Non-pigmented ciliary epithelial cell (primary cell): Measurements from ENCODE around the gene IL17D.

Source experiments
- DNase-seq: peaks from one replicate; pipeline ENCODE4 v3.0.0-alpha.2; 2010; ENCODE audit warnings: low read depth

IL17D gene

GRCh38 chr13:20691616-20692015 is 11.9 kb upstream of the IL17D start:
- no peak for DNase-seq

- DNase-seq: no peak
Measured at GRCh38 chr13:20696073-20696472, 7.4 kb upstream of the IL17D start.

DNA sequence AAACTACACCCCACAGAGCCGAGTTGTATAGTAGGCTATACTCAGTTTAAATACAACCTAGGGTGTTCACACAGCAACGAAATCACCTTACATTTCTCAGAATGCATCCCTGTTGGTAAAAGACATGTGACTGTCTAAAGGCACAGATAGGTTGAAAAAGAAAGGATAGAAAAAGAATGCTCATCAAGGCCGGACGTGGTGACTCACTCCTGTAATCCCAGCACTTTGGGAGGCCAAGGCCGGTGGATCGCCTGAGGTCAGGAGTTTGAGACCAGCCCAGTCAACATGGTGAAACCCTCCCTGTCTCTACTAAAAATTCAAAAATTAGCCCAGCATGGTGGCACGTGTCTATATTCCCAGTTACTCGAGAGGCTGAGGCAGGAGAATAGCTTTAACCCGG is 3.8 kb upstream of the IL17D start:
- DNase-seq: no peak

DNA sequence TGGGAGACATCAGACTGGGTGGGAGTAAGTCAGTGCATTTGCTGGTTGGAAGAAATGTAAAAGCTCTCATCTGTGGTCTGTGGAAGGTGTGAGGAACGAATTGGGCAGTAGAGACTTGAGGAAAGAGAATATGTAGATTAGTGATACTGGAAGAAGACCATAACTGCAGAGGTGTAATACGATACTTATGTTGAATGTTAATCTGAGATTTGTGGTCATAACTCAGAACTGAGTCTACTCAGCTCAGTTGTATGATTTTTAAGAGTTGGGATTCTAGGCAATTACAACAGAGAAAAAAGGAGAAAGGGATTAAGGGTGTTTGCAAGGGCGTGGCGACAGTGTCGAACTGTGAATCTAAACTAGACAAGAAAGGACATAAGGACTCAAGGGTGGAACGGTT is 3.2 kb upstream of the IL17D start:
- no peak for DNase-seq

DNA sequence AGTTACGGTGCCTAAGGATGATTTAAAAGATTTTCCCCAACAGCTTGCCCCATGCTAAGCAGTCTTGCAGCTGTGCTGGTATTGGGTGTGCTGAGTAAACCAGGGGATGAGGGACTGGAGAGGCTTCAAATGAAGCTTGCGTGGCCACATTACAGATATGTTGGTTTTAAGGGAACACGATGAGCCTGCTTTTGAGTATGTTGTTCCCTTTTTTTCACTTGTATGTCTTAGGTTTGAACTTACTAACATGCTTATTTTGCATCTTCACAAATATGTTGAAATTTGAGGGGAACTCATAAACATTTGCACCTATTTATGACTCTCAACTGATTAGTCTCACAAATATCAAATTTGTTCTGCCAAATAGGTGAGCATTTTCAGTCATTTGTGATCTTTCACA is 2.0 kb upstream of the IL17D start:
- DNase-seq: no peak

- DNase-seq: no peak
Measured at GRCh38 chr13:20702530-20702914, 977 bp upstream of the IL17D start.

DNA sequence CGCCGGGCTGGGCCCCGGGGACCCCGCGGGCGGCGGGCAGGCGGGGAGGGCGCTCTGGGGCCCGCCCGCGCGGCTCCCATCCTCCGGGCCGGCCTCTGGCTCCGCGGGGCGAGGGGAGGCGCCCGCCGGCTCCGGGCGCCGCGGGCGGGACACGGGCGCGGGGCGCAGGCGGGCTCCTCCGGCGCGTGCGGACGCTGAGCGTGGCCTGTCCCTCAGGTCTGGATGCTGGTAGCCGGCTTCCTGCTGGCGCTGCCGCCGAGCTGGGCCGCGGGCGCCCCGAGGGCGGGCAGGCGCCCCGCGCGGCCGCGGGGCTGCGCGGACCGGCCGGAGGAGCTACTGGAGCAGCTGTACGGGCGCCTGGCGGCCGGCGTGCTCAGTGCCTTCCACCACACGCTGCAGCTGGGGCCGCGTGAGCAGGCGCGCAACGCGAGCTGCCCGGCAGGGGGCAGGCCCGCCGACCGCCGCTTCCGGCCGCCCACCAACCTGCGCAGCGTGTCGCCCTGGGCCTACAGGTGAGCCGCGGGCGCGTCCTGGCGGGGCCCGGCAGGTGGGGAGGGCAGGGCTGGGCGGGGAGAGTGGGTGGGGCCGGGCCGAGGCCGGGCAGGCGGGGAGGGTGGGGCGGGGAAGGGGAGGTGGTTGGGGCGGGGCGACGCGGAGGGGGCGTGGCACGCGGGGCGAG is 420 bp downstream of the IL17D start:
- DNase-seq: no peak

DNA sequence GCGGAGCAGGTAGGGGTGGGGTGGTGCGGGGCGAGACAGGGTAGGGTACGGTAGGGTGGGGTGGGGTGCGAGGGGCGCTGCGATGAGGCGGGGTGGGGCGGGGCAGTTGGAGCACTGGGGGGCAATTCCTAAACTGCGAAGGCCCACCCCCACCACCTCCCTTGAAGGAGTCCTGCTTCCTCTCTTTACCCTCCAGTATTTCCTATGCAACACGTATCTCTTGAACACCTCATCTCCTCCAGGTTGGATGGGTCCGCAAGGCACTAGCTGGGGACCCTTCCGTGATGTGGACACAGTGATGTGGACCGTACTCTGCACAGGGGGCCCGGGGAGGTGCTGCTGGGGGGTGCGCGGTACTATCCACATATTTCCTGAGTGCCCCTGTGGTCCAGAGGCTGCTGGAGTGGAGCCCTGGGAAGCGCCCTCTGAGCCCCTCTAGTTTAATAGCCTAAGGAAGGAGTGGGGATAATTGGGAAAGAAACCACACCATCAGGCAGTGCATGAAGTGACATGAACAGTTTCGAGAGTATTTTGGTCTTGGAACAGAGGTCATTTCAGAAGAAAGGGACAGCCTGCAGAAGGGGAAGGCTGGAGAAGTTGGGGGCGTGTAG is 1.1 kb downstream of the IL17D start:
- DNase-seq: no peak

- DNase-seq: no peak
Measured at GRCh38 chr13:20706661-20707060, 3.2 kb downstream of the IL17D start.

DNA sequence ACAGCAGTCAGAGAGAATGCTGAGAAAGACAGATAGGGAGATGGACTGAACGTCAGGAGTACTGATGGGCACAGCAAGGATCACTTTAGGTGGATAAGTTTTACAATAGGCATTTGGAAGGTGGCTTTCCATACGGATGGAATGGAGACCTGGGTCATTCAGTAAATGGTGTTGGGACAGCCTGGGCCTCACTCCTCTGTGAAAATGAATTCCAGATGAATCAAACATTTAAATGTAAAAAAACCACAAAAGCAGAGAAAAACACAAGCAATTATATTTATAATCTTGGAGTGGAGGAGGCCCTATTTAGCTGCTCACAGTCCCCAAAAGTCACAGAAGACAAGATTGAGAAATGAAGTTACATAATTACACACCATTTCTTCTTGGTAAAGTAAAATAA is 4.7 kb downstream of the IL17D start:
- no peak for DNase-seq

- DNase-seq: no peak
Measured at GRCh38 chr13:20709369-20709768, 5.9 kb downstream of the IL17D start.

DNA sequence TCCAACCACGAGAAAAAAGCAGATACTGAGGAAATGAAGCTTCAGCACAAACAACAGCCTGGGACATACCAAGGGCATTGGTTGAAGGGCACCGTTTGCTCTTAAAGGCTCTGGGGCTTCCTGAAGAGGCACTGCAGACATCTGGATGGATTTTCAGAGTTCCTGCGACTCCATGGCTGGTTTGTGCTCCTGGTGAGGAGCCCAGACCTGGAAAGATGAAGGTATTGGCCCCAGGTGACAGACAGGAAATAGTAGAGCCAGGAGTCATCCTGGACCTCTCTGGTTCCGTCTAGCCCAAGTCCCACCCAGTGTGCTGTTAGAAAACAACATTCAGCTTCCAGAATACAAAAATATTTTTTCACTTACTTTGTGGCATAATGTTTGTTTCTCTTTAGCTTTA is 6.3 kb downstream of the IL17D start:
- no peak for DNase-seq

DNA sequence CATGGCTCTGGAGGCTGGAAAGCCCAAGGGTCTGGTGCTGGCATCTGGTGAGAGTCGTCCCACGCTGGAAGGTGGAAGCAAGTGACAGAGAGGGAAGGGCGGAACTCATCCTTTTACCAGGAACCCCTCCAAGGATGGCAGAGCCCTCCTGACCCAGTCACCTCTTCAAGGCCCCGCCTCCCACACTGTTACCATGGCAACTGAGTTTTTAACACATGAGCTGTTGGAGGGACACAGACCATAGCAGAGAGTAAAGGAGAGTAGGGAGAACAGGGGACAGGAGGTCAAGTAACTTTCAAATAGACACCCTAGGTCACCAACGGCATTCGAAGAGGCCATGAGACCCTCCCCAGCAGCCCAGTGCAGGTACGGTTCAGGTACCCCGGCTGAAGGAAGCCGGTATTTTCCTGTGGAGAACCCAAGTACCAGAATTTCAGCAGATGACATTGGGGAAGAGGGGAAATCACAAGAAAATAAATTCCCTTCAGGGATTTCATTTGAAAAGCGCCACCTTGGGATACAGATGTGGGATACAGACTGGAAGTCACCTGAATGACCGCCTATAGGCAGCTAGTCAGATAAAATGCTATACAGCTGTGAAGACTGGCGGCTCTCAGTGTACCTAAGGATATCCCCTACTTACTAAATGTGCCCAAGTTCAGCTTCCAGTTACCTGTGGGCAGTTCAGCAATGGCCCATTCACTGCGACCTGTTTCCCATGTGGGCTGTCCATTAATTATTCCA is 8.0 kb downstream of the IL17D start:
- DNase-seq: no peak

GRCh38 chr13:20713014-20713376 is 9.5 kb downstream of the IL17D start:
- no peak for DNase-seq

DNA sequence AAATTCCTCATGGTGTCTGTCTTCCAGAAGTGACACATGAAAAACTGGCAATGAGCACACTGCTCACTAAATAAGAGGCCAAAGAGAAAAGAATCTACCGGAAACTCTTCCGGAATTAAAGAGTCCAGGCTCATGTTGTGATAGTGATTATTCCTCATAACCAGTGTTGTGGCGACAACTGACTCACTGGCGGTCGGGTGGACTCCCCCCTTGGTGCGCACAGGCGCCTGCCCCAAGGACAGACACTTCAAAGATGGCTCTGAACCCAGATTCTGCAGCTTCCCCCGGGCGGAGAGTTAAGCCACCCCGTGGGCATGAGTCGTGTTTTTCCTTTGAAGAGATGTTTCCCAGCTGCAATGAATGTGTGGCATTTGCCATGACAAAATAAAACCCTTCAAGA is 10.3 kb downstream of the IL17D start:
- no peak for DNase-seq

DNA sequence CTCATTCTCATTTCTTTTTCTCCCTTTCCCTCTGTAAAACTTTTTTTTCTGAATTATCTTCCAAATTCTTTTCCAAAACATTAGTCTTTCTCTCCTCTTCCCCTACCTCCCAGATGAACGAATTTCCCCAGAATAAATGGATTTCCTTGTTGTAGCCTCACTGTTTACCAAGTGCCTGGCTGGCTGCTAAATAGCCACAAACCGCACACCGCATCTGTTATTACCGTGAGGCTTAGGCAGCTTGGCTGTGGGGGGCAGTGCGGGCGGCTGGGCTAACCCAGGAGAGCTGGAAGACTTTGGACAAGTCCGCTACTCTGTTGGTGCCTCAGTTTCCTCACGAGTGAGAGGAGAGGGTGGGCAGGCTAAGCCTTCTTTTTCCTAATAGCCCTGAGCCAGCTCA is 10.7 kb downstream of the IL17D start:
- DNase-seq: no peak

GRCh38 chr13:20714563-20715329 is 11.2 kb downstream of the IL17D start:
- no peak for DNase-seq

DNA sequence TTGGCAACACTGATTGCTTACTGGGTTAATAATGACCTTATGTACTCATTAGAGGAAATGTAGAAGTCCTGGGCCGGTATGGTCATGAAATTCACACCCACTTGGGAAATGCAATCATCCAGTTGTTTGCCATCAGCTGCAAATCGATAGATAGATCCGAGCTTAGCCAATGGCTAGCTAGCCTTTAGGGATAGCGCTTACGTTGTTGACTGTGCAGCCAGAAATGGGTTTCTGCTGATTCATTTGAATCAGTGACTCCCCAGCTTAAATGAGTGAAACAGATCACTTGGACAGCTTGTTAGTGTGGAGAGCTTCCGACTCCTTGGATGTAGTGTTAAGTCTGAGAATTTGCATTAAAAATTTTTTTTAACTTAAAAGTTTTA is 11.8 kb downstream of the IL17D start:
- no peak for DNase-seq

GRCh38 chr13:20716951-20717350 is 13.5 kb downstream of the IL17D start:
- DNase-seq: no peak

GRCh38 chr13:20717581-20718542 is 14.4 kb downstream of the IL17D start:
- DNase-seq: no peak

- DNase-seq: no peak
Measured at GRCh38 chr13:20718958-20719566, 15.6 kb downstream of the IL17D start.
